ENCODE measurements around the gene CENATAC. TPM values are rescaled to one million over a fixed set of nuclear protein-coding genes. Genes with fewer than 3 reads are reported as not detected.

Gene CENATAC
- total and polyA plus RNA-seq, 2 donors (not counting 1 experiment from before 2014, with no cell fraction given): 50.1 to 122 TPM

GRCh38 chr11:119055901-119056300 is 58.0 kb downstream of the CENATAC start:
- Histone ChIP-seq H3K27ac (ENCODE audit: low read length in 2 of 2) (peak overlapping the region; percentile 62 to 93), H4K20me1 (ENCODE audit: control insufficient read depth, insufficient read depth, low read length, poor library complexity, severe bottlenecking) (no peaks in the 10 kb centered on the region), H3K9ac (ENCODE audit: low read length) (peak overlapping the region; percentile 98), H3K4me2 (replicated peaks; ENCODE audit: low read depth, low read length, poor library complexity, severe bottlenecking) (peak overlapping the region; percentile 98), H3K27me3 (replicated peaks in 1 of 4; ENCODE audit: control extremely low read depth in 1 of 4, control insufficient read depth in 3 of 4, insufficient read depth in 4 of 4, low read length in 3 of 4) (no peaks in the 10 kb centered on the region), H3K4me1 (ENCODE audit: control insufficient read depth in 2 of 2, insufficient read depth in 2 of 2, low read length in 2 of 2) (peaks cover 27 to 38% of the 10 kb centered on the region in 2 donors), H3K9me3 (ENCODE audit: control extremely low read depth in 1 of 3, control insufficient read depth in 2 of 3, insufficient read depth in 1 of 3, low read length in 2 of 3) (no peaks in the 10 kb centered on the region), H3K36me3 (replicated peaks in 1 of 2; ENCODE audit: control extremely low read depth in 1 of 2, control insufficient read depth in 1 of 2, extremely low read depth in 1 of 2, insufficient read depth in 2 of 2, low read length in 1 of 2) (peaks cover 0 to 35% of the 10 kb centered on the region in 2 experiments), H3K4me3 (ENCODE audit: control extremely low read depth in 1 of 5, extremely low read depth in 1 of 5, insufficient read depth in 1 of 5, low read depth in 2 of 5, low read length in 4 of 5) (peak overlapping the region in 4 of 5 experiments; percentile 64 to 95 (median 75)), H3K79me2 (ENCODE audit: control insufficient read depth, insufficient read depth, low read length) (peaks cover 42% of the 10 kb centered on the region), H2AFZ (ENCODE audit: insufficient read depth, low read depth, low read length, poor library complexity, severe bottlenecking) (peak overlapping the region; percentile 87)
- Mint-ChIP-seq H3K9me3 (ENCODE audit: insufficient read depth) (no peaks in the 10 kb centered on the region), H3K4me3 (peak overlapping the region; percentile 97), H3K27ac (peak overlapping the region; percentile 37), H3K4me1 (peaks cover 46% of the 10 kb centered on the region), H3K27me3 (no peaks in the 10 kb centered on the region)
- DNase-seq (peak; percentile 43), ATAC-seq (ENCODE audit: low read depth) (no peak)
- no peak for TF ChIP-seq EZH2 (IDR thresholded peaks at IDR 0.05; ENCODE audit: borderline replicate concordance, insufficient read depth, low read depth, low read length, poor library complexity, severe bottlenecking)
- no peak for TF ChIP-seq CTCF (IDR thresholded peaks at IDR 0.05)
- POLR2A ChIA-PET: interaction anchor here (0.6 to 3.8 kb wide), 3 partner anchors 11 to 206 kb away, joined by 3 to 14 read pairs (median 3); partner anchors contain the start of gene VPS11
- intact Hi-C loops (cut with micrococcal nuclease): loop anchor here (2.0 kb wide), 2 partner anchors 47 to 141 kb away; no protein-coding TSS in a partner anchor
- WGBS (ENCODE audit: insufficient coverage): 75% methylated on average over 6 of the region's 6 CpGs
- CTCF ChIA-PET: interaction anchor here (0.6 to 2.2 kb wide), 2 partner anchors 12 to 289 kb away, joined by 3 to 8 read pairs; no protein-coding TSS in a partner anchor

GRCh38 chr11:119056421-119056999 is 58.6 kb downstream of the CENATAC start:
- Histone ChIP-seq H3K36me3 (replicated peaks in 1 of 2; ENCODE audit: control extremely low read depth in 1 of 2, control insufficient read depth in 1 of 2, extremely low read depth in 1 of 2, insufficient read depth in 2 of 2, low read length in 1 of 2) (peaks cover 3 to 35% of the 10 kb centered on the region in 2 experiments), H3K4me1 (ENCODE audit: control insufficient read depth in 2 of 2, insufficient read depth in 2 of 2, low read length in 2 of 2) (peaks cover 25 to 35% of the 10 kb centered on the region in 2 donors), H3K27ac (ENCODE audit: low read length in 2 of 2) (peak overlapping the region; percentile 62 to 93), H3K79me2 (ENCODE audit: control insufficient read depth, insufficient read depth, low read length) (peaks cover 48% of the 10 kb centered on the region), H3K9ac (ENCODE audit: low read length) (peak overlapping the region; percentile 98), H4K20me1 (ENCODE audit: control insufficient read depth, insufficient read depth, low read length, poor library complexity, severe bottlenecking) (no peaks in the 10 kb centered on the region), H3K9me3 (ENCODE audit: control extremely low read depth in 1 of 3, control insufficient read depth in 2 of 3, insufficient read depth in 1 of 3, low read length in 2 of 3) (no peaks in the 10 kb centered on the region), H3K4me2 (replicated peaks; ENCODE audit: low read depth, low read length, poor library complexity, severe bottlenecking) (peak overlapping the region; percentile 98), H3K27me3 (replicated peaks in 1 of 4; ENCODE audit: control extremely low read depth in 1 of 4, control insufficient read depth in 3 of 4, insufficient read depth in 4 of 4, low read length in 3 of 4) (no peaks in the 10 kb centered on the region), H3K4me3 (ENCODE audit: control extremely low read depth in 1 of 5, extremely low read depth in 1 of 5, insufficient read depth in 1 of 5, low read depth in 2 of 5, low read length in 4 of 5) (peak overlapping the region; percentile 28 to 95 (median 69)), H2AFZ (ENCODE audit: insufficient read depth, low read depth, low read length, poor library complexity, severe bottlenecking) (peak overlapping the region; percentile 87)
- H3K27me3 Mint-ChIP-seq: no peaks in the 10 kb centered on the region
- no peaks in the 10 kb centered on the region for H3K9me3 Mint-ChIP-seq (ENCODE audit: insufficient read depth)
- CTCF ChIA-PET: interaction anchor here (0.6 to 2.2 kb wide), 8 partner anchors 11 to 1831 kb away, joined by 3 to 8 read pairs (median 5); partner anchors contain the start of gene VPS11
- H3K27ac Mint-ChIP-seq: peak overlapping the region; percentile 93
- DNase-seq (peak; percentile 73), ATAC-seq (ENCODE audit: low read depth) (no peak)
- H3K4me1 Mint-ChIP-seq: peaks cover 42% of the 10 kb centered on the region
- POLR2A ChIA-PET: interaction anchor here (0.5 to 3.8 kb wide), 5 partner anchors 9 to 205 kb away, joined by 3 to 14 read pairs (median 3); partner anchors contain the start of gene VPS11
- intact Hi-C loops (cut with micrococcal nuclease): loop anchor here (2.0 kb wide), 2 partner anchors 46 to 140 kb away; no protein-coding TSS in a partner anchor
- 0% methylated on average over 41 of the region's 48 CpGs for WGBS (ENCODE audit: insufficient coverage)
- TF ChIP-seq EZH2 (IDR thresholded peaks at IDR 0.05; ENCODE audit: borderline replicate concordance, insufficient read depth, low read depth, low read length, poor library complexity, severe bottlenecking) (no peak), CTCF (IDR thresholded peaks at IDR 0.05) (no peak)
- H3K4me3 Mint-ChIP-seq: peak overlapping the region; percentile 97

Data from B cell (primary cell).